Measurements from ENCODE around the gene GULP1. TPM values are rescaled to one million over a fixed set of nuclear protein-coding genes. Genes with fewer than 3 reads are reported as not detected.
A peak's percentile ranks its signal among the peaks of the same experiment; 100 is the strongest.

Gene GULP1
- total RNA-seq, 1 experiment from 2014 or later = 86.8 TPM

DNA sequence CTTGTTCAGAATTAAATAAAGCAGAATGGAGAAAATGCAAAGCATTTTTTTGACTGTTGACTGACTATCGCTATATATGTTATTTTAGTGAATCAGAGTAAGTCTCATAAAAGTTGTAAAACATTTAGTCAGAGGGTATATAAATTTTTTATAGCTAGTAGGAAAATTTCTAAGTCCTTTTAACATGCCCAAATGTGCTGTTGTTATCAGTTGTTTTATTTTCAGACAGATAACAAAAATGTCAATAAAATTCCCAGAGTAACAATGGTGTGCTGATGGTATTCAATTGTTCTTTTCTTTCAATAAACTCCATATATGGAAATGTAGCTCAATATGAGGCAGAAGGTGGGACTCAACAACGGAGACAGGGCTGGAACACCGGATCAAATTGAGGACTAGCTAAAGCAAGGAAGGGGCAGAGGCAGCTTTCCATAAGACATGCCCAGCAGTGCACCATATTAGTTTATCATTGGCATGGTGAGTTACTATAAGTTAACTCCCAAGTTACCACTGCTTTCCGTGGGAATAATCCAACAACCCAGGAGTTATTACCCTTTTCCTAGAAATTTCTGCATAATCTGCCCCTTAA is 26.6 kb downstream of the GULP1 start:
- intact Hi-C loops (cut with micrococcal nuclease; ENCODE audit: unreplicated experiment) = no loop called here
- no peak overlapping the region for H3K4me3 Mint-ChIP-seq (ENCODE audit: low read depth, unreplicated experiment)
- peaks cover 56% of the 10 kb centered on the region for H3K4me1 Mint-ChIP-seq (ENCODE audit: low read depth, unreplicated experiment)
- no peak overlapping the region for H3K27ac Mint-ChIP-seq (ENCODE audit: unreplicated experiment)
- BruUV-seq (replicated peaks) = no TSS peak
- CTCF ChIA-PET = no interaction called here
- H3K36me3 Mint-ChIP-seq (ENCODE audit: insufficient read depth, unreplicated experiment) = peaks cover 15% of the 10 kb centered on the region
- no peaks in the 10 kb centered on the region for H3K27me3 Mint-ChIP-seq (ENCODE audit: unreplicated experiment)
- TF ChIP-seq, protein P1, sequence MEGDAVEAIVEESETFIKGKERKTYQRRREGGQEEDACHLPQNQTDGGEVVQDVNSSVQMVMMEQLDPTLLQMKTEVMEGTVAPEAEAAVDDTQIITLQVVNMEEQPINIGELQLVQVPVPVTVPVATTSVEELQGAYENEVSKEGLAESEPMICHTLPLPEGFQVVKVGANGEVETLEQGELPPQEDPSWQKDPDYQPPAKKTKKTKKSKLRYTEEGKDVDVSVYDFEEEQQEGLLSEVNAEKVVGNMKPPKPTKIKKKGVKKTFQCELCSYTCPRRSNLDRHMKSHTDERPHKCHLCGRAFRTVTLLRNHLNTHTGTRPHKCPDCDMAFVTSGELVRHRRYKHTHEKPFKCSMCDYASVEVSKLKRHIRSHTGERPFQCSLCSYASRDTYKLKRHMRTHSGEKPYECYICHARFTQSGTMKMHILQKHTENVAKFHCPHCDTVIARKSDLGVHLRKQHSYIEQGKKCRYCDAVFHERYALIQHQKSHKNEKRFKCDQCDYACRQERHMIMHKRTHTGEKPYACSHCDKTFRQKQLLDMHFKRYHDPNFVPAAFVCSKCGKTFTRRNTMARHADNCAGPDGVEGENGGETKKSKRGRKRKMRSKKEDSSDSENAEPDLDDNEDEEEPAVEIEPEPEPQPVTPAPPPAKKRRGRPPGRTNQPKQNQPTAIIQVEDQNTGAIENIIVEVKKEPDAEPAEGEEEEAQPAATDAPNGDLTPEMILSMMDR (IDR thresholded peaks at IDR 0.05; ENCODE audit: unreplicated experiment) = no peak
- no peak for DNase-seq
- peaks cover 2% of the 10 kb centered on the region for H3K9me3 Mint-ChIP-seq (ENCODE audit: low read depth, unreplicated experiment)

GRCh38 chr2:188319838-188320237 is 28.2 kb downstream of the GULP1 start:
- peak overlapping the region; percentile 49 for H3K27ac Mint-ChIP-seq (ENCODE audit: unreplicated experiment)
- TF ChIP-seq, protein P1 (IDR thresholded peaks at IDR 0.05; ENCODE audit: unreplicated experiment) = no peak
- H3K9me3 Mint-ChIP-seq (ENCODE audit: low read depth, unreplicated experiment) = no peaks in the 10 kb centered on the region
- no peak for DNase-seq
- CTCF ChIA-PET = interaction anchor here (0.6 to 1.2 kb wide), 2 partner anchors 9 to 11 kb away, joined by 3 to 4 read pairs; no protein-coding TSS in a partner anchor
- H3K4me3 Mint-ChIP-seq (ENCODE audit: low read depth, unreplicated experiment) = no peak overlapping the region
- H3K36me3 Mint-ChIP-seq (ENCODE audit: insufficient read depth, unreplicated experiment) = peaks cover 6% of the 10 kb centered on the region
- peaks cover 52% of the 10 kb centered on the region for H3K4me1 Mint-ChIP-seq (ENCODE audit: low read depth, unreplicated experiment)
- intact Hi-C loops (cut with micrococcal nuclease; ENCODE audit: unreplicated experiment) = no loop called here
- no peaks in the 10 kb centered on the region for H3K27me3 Mint-ChIP-seq (ENCODE audit: unreplicated experiment)
- BruUV-seq (replicated peaks) = no TSS peak

- H3K27me3 Mint-ChIP-seq (ENCODE audit: unreplicated experiment) = no peaks in the 10 kb centered on the region
- intact Hi-C loops (cut with micrococcal nuclease; ENCODE audit: unreplicated experiment) = no loop called here
- no peak for DNase-seq
- H3K4me3 Mint-ChIP-seq (ENCODE audit: low read depth, unreplicated experiment) = no peak overlapping the region
- no peaks in the 10 kb centered on the region for H3K9me3 Mint-ChIP-seq (ENCODE audit: low read depth, unreplicated experiment)
- H3K36me3 Mint-ChIP-seq (ENCODE audit: insufficient read depth, unreplicated experiment) = peaks cover 5% of the 10 kb centered on the region
- CTCF ChIA-PET = no interaction called here
- H3K4me1 Mint-ChIP-seq (ENCODE audit: low read depth, unreplicated experiment) = peaks cover 49% of the 10 kb centered on the region
- H3K27ac Mint-ChIP-seq (ENCODE audit: unreplicated experiment) = no peak overlapping the region
- no TSS peak for BruUV-seq (replicated peaks)
- TF ChIP-seq, protein P1 (IDR thresholded peaks at IDR 0.05; ENCODE audit: unreplicated experiment) = no peak
Measured at GRCh38 chr2:188320861-188321260, 29.2 kb downstream of the GULP1 start.

DNA sequence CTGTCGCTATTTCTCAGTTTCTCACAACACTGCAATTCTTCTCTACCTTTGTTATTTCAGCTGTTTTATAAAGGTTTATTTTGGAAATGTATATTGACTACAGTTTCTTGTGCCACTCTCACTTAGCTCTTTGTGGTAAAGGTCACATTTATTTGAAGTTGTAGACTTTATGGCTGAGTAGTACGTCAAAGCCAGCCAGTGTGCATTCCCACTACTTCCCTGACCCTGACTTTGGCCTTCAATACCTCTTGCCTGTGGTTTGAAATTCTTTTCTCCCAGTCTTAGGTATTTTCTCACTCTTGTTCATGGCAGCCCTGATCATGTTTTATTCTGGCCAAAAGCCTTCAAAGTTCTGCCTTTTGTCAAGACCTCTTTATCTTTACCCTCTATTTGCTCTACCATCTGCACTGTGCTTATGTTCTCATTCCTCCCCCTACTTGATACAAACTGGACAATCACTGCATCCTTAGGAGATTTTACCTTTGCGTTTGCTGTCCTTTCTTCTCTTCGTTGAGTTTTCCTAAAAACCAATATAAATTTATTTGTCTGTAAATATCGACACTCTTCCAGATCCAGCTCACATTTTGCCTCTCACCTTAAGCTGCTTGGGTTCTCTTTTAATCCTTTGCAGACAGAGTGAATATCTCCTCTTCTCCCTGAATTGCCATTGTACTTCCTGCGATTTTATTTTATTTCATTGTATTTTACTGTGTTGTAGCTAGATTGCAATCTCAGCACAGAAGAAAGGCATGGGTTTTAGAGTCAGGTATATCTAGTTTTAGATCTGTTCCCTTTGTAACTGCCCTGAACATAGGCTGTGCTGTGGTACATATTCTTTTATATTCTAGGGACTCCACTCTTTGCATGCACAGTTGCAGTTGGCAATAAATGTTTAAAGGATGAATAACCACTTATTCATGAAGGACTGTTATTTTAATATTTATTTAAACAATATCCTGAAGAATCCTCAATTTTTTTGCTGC is 31.2 kb downstream of the GULP1 start:
- Mint-ChIP-seq H3K4me3 (ENCODE audit: low read depth, unreplicated experiment) (no peak overlapping the region), H3K27ac (ENCODE audit: unreplicated experiment) (peak overlapping the region; percentile 14), H3K4me1 (ENCODE audit: low read depth, unreplicated experiment) (peaks cover 40% of the 10 kb centered on the region), H3K27me3 (ENCODE audit: unreplicated experiment) (no peaks in the 10 kb centered on the region), H3K9me3 (ENCODE audit: low read depth, unreplicated experiment) (no peaks in the 10 kb centered on the region), H3K36me3 (ENCODE audit: insufficient read depth, unreplicated experiment) (peaks cover 5% of the 10 kb centered on the region)
- intact Hi-C loops (cut with micrococcal nuclease; ENCODE audit: unreplicated experiment) = no loop called here
- DNase-seq = no peak
- no TSS peak for BruUV-seq (replicated peaks)
- TF ChIP-seq, protein P1 (IDR thresholded peaks at IDR 0.05; ENCODE audit: unreplicated experiment) = no peak
- CTCF ChIA-PET = interaction anchor here (0.7 kb wide), 1 partner anchor 30 kb away, joined by 4 read pairs; no protein-coding TSS in a partner anchor
